Jurkat, Clone E6-1 (cell line): Measurements from ENCODE around the gene C4orf51.

Source experiments
- DNase-seq: peaks from one replicate; pipeline ENCODE4 v3.0.0-alpha.2; 2011; ENCODE audit warnings: low read depth, low spot score
- H3K4me3 ChIP-seq: 2 replicates; pipeline ENCODE4 v1.5.1; 2011; ENCODE audit warnings: mild to moderate bottlenecking, low read length, control low read depth, moderate library complexity

The C4orf51 gene

DNA sequence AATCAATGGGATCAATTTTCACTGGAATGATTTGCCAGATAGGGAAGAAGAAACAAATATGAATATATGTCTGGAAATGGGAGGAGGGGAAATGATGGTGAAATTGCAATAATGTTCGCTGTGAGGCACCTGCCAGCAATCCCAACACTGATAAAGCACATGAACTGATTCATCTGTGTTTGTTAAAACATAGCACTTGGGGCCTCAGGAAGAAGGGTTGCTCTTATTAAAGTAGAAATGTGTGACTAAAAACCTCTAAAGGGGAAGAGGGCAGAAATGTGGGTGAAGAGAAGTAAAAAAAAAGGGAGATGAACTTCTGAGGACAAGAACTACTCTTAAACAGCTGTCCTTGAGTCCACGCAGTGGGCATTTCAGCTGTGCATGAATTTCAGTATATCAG lies 101.4 kb downstream of the C4orf51 start:
- no peak overlapping the region for H3K4me3 ChIP-seq
- DNase-seq: no peak
